Keratinocyte (primary cell): Measurements from ENCODE around the gene ATXN7L1. TPM values are rescaled to one million over a fixed set of nuclear protein-coding genes. Genes with fewer than 3 reads are reported as not detected.

ENCODE experiments used
- DNase-seq: peaks from one replicate; pipeline ENCODE4 v3.0.0-alpha.2; 2011; ENCODE audit warnings: low read depth, missing footprints, low spot score
- FAIRE-seq: peaks from 2 replicates; lab custom pipeline; 2011; peaks lifted over from hg19 to GRCh38; lab: Jason Lieb, UNC
- H2AFZ ChIP-seq: 2 replicates; pipeline ENCODE4 v1.6.0; 2012; ENCODE audit warnings: low read length, control low read depth, inconsistent platforms; ENCODE audit not compliant: control insufficient read depth
- H3K27ac ChIP-seq: 2 replicates; pipeline ENCODE4 v1.5.1; 2011; ENCODE audit warnings: low read length; ENCODE audit not compliant: control insufficient read depth, insufficient read depth
- H3K27me3 ChIP-seq: 3 replicates; pipeline ENCODE4 v1.6.0; 2011; ENCODE audit warnings: low read length; ENCODE audit not compliant: control insufficient read depth, insufficient read depth; ENCODE audit errors: extremely low read depth
- H3K36me3 ChIP-seq, 2 experiments: 2 replicates in 1 of 2; 3 replicates in 1 of 2; pipeline ENCODE4 v1.5.1; 2011; ENCODE audit warnings: low read length in 2 of 2, mild to moderate bottlenecking in 1 of 2; ENCODE audit not compliant: control insufficient read depth in 2 of 2, insufficient read depth in 2 of 2; ENCODE audit errors: extremely low read depth in 1 of 2
- H3K4me1 ChIP-seq: 3 replicates; pipeline ENCODE4 v1.5.1; 2011; ENCODE audit warnings: low read length; ENCODE audit not compliant: control insufficient read depth, insufficient read depth; ENCODE audit errors: extremely low read depth
- H3K4me2 ChIP-seq: 3 replicates; pipeline ENCODE4 v1.6.0; 2011; ENCODE audit warnings: low read depth, low read length; ENCODE audit not compliant: control insufficient read depth, insufficient read depth; ENCODE audit errors: extremely low read depth
- H3K4me3 ChIP-seq, 3 experiments: fragments of 200-600 bp in 1 of 3; sonication (generic) in 1 of 3; 2 replicates in 2 of 3; 3 replicates in 1 of 3; pipeline ENCODE4 v1.5.1; 2011 to 2016; ENCODE audit warnings: low read length in 3 of 3, mild to moderate bottlenecking in 3 of 3, control low read depth in 2 of 3, inconsistent platforms in 1 of 3, low read depth in 1 of 3, mixed read lengths in 1 of 3, mixed run types in 1 of 3, moderate library complexity in 1 of 3; ENCODE audit not compliant: control insufficient read depth in 2 of 3, insufficient read depth in 2 of 3; ENCODE audit errors: extremely low read depth in 1 of 3
- H3K79me2 ChIP-seq: 2 replicates; pipeline ENCODE4 v1.6.0; 2012; ENCODE audit warnings: low read length; ENCODE audit not compliant: control insufficient read depth, insufficient read depth
- H3K9ac ChIP-seq: 3 replicates; pipeline ENCODE4 v1.6.0; 2011; ENCODE audit warnings: low read length; ENCODE audit not compliant: control insufficient read depth, insufficient read depth; ENCODE audit errors: extremely low read depth
- H3K9me1 ChIP-seq: 3 replicates; pipeline ENCODE4 v1.6.0; 2011; ENCODE audit warnings: low read length; ENCODE audit not compliant: control insufficient read depth, insufficient read depth; ENCODE audit errors: extremely low read depth
- H3K9me3 ChIP-seq: 2 replicates; pipeline ENCODE4 v1.5.1; 2012; ENCODE audit warnings: low read depth, low read length; ENCODE audit not compliant: control insufficient read depth
- H4K20me1 ChIP-seq: 3 replicates; pipeline ENCODE4 v1.6.0; 2011; ENCODE audit warnings: low read length; ENCODE audit not compliant: control insufficient read depth, insufficient read depth; ENCODE audit errors: extremely low read depth
- CTCF ChIP-seq, 3 experiments: IDR thresholded peaks in 1 of 3; conservative IDR thresholded peaks in 1 of 3; optimal IDR thresholded peaks in 1 of 3; 2 replicates in 2 of 3; 3 replicates in 1 of 3; pipeline versions ENCODE3 to v1.5.1; 2011; ENCODE audit warnings: low read length in 3 of 3, mild to moderate bottlenecking in 3 of 3, moderate library complexity in 2 of 3, control low read depth in 1 of 3, inconsistent platforms in 1 of 3; ENCODE audit not compliant: insufficient read depth in 2 of 3; ENCODE audit errors: extremely low read depth in 1 of 3
- EZH2 ChIP-seq: IDR thresholded peaks from one replicate; pipeline ENCODE4 v1.6.1; 2012; ENCODE audit warnings: inconsistent platforms, mild to moderate bottlenecking, low read length, moderate library complexity
- dilution Hi-C: fragments of 300-500 bp; cut with MboI; formaldehyde crosslinking; loops from one replicate; pipeline ENCODE4 v1.7.0; 2020; ENCODE audit warnings: low sequenced_read_pairs; ENCODE audit not compliant: extremely low pct_ligation_motif_present
- polyA plus RNA-seq, 5 experiments: library from polyadenylated mRNA; depleted of rRNA in 3 of 5; stranded (reverse) in 3 of 5; stranded (forward) in 1 of 5; unstranded in 1 of 5; fragments of >200 nt; gene quantifications; 1 replicate in 1 of 5; 2 replicates in 3 of 5; 3 replicates in 1 of 5; pipeline versions ENCODE4 v1.2.1 to v1.2.3, GENCODE V29; 2011 to 2012; ENCODE audit warnings: missing spikeins in 2 of 5, low read depth in 1 of 5, low replicate concordance in 1 of 5

ATXN7L1 gene
- polyA plus RNA-seq, 1 donor (not counting 4 experiments of a cell fraction or from before 2014, with no cell fraction given) = 4.8 TPM

GRCh38 chr7:105685161-105685560 is 191.2 kb downstream of the ATXN7L1 start:
- no peaks in the 10 kb centered on the region for H4K20me1 ChIP-seq
- no peak overlapping the region for H2AFZ ChIP-seq
- H3K79me2 ChIP-seq = no peaks in the 10 kb centered on the region
- H3K4me2 ChIP-seq = no peak overlapping the region
- H3K9ac ChIP-seq = no peak overlapping the region
- no peaks in the 10 kb centered on the region for H3K9me1 ChIP-seq
- no peak for FAIRE-seq
- TF ChIP-seq EZH2 (no peak), CTCF (optimal IDR thresholded peaks at IDR 0.05 in 1 of 3, IDR thresholded peaks at IDR 0.05 in 1 of 3, conservative IDR thresholded peaks at IDR 0.05 in 1 of 3; ENCODE audit: extremely low read depth in 1 of 3, insufficient read depth in 2 of 3, low read length in 3 of 3) (no peak)
- H3K9me3 ChIP-seq = no peaks in the 10 kb centered on the region
- no peaks in the 10 kb centered on the region for H3K36me3 ChIP-seq
- H3K4me3 ChIP-seq = no peak overlapping the region
- H3K27ac ChIP-seq = no peak overlapping the region
- dilution Hi-C loops = no loop called here
- DNase-seq = no peak
- H3K27me3 ChIP-seq = no peaks in the 10 kb centered on the region
- H3K4me1 ChIP-seq = no peaks in the 10 kb centered on the region

- dilution Hi-C loops = no loop called here
- FAIRE-seq = no peak
- H3K4me2 ChIP-seq = no peak overlapping the region
Observed at GRCh38 chr7:105682341-105683060, 193.9 kb downstream of the ATXN7L1 start.

More at GRCh38 chr7:105682341-105683060, 193.9 kb downstream of the ATXN7L1 start:
- no peak overlapping the region for H3K9ac ChIP-seq
- no peaks in the 10 kb centered on the region for H4K20me1 ChIP-seq
- H3K79me2 ChIP-seq = no peaks in the 10 kb centered on the region
- H3K27ac ChIP-seq = no peak overlapping the region
- no peak overlapping the region for H3K4me3 ChIP-seq
- TF ChIP-seq EZH2 (no peak), CTCF (optimal IDR thresholded peaks at IDR 0.05 in 1 of 3, IDR thresholded peaks at IDR 0.05 in 1 of 3, conservative IDR thresholded peaks at IDR 0.05 in 1 of 3; ENCODE audit: extremely low read depth in 1 of 3, insufficient read depth in 2 of 3, low read length in 3 of 3) (no peak)
- DNase-seq = no peak
- H2AFZ ChIP-seq = no peak overlapping the region
- H3K27me3 ChIP-seq = no peaks in the 10 kb centered on the region
- peaks cover 19% of the 10 kb centered on the region for H3K4me1 ChIP-seq
- H3K9me1 ChIP-seq = no peaks in the 10 kb centered on the region
- no peaks in the 10 kb centered on the region for H3K36me3 ChIP-seq
- H3K9me3 ChIP-seq = no peaks in the 10 kb centered on the region
